GM13976 (cell line): Measurements from ENCODE around the gene EIF3J.
"Not testable (repeated sequence)": the region's sequence is repeated elsewhere in the genome, so short reads cannot be mapped to it uniquely, and the experiment has no call there.

Source experiments
- DNase-seq: peaks from one replicate; pipeline ENCODE4 v3.0.0; 2012; ENCODE audit warnings: low spot score
- CTCF ChIP-seq: IDR thresholded peaks from 2 replicates; pipeline ENCODE4 v1.5.1; 2012; ENCODE audit warnings: borderline replicate concordance, mild to moderate bottlenecking; ENCODE audit not compliant: insufficient read depth; ENCODE audit errors: extremely low read depth, missing control alignments, control extremely low read depth
- in situ Hi-C: fragments of 300-500 bp; cut with MboI; formaldehyde crosslinking; loops from one replicate; pipeline ENCODE4 v1.12.0; 2022; ENCODE audit warnings: low sequenced_read_pairs, mixed read lengths, inconsistent platforms; ENCODE audit not compliant: unreplicated experiment

EIF3J gene

GRCh38 chr15:44530653-44531052, 6.3 kb upstream of the EIF3J start:
- TF ChIP-seq CTCF, result no peak
- in situ Hi-C loops, result no loop called here
- DNase-seq, result no peak

- in situ Hi-C loops, DNase-seq: not testable (repeated sequence)
Measured at GRCh38 chr15:44532275-44532674, 4.7 kb upstream of the EIF3J start.

GRCh38 chr15:44532689-44533088, 4.3 kb upstream of the EIF3J start:
- in situ Hi-C loops, result no loop called here
- peak; percentile 17 for TF ChIP-seq CTCF
- DNase-seq, result no peak

- in situ Hi-C loops, result no loop called here
- no peak for TF ChIP-seq CTCF
- no peak for DNase-seq
Measured at GRCh38 chr15:44535092-44535491, 1.9 kb upstream of the EIF3J start.

GRCh38 chr15:44535523-44536301, 1.2 kb upstream of the EIF3J start:
- no peak for TF ChIP-seq CTCF
- peak; percentile 38 for DNase-seq
- in situ Hi-C loops, result no loop called here

- in situ Hi-C loops, result no loop called here
- peak; percentile 70 for TF ChIP-seq CTCF
- no peak for DNase-seq
Measured at GRCh38 chr15:44536302-44536961, 515 bp upstream of the EIF3J start.

- TF ChIP-seq CTCF, result no peak
- DNase-seq, result peak; percentile 25
- in situ Hi-C loops, result no loop called here
Measured at GRCh38 chr15:44537735-44538240, 841 bp downstream of the EIF3J start.
